ENCODE data around the gene TTLL3. TPM values are rescaled to one million over a fixed set of nuclear protein-coding genes. Genes with fewer than 3 reads are reported as not detected.

TTLL3 gene
- polyA plus RNA-seq, 1 of the 3 experiments (the other 2 are of a cell fraction): 41.6 TPM

- H3K4me2 ChIP-seq: no peak overlapping the region
- no peak overlapping the region for H3K4me3 ChIP-seq (ENCODE audit: low read depth in 2 of 2, low read length in 1 of 2)
- H3K9me2 ChIP-seq: no peaks in the 10 kb centered on the region
- H3K9me3 ChIP-seq: no peaks in the 10 kb centered on the region
- peaks cover 3% of the 10 kb centered on the region for H3F3A ChIP-seq (replicated peaks; ENCODE audit: insufficient read depth)
- ChIA-PET CTCF (interaction anchor here (0.9 kb wide), 1 partner anchor 55 kb away, joined by 3 read pairs; no protein-coding TSS in a partner anchor), POLR2A (interaction anchor here (0.6 kb wide), 2 partner anchors 54 to 485 kb away, joined by 4 read pairs; no protein-coding TSS in a partner anchor)
- H2AFZ ChIP-seq (ENCODE audit: low read depth): no peak overlapping the region
- H3K27ac ChIP-seq (ENCODE audit: low read depth in 2 of 2, low read length in 1 of 2): no peak overlapping the region
- H3K27me3 ChIP-seq (ENCODE audit: insufficient read depth): no peaks in the 10 kb centered on the region
- H3K9ac ChIP-seq: no peak overlapping the region
- H3K36me3 ChIP-seq (replicated peaks in 1 of 2; ENCODE audit: control insufficient read depth in 1 of 2, insufficient read depth in 2 of 2, low read length in 1 of 2): peaks cover 8 to 21% of the 10 kb centered on the region in 2 experiments
- DNase-seq: no peak
- H3K4me1 ChIP-seq (ENCODE audit: control insufficient read depth in 1 of 2, insufficient read depth in 2 of 2, low read depth in 1 of 2, low read length in 1 of 2): peaks cover 5% of the 10 kb centered on the region in 2 experiments; a peak in 2 of 4 replicates
- H4K20me1 ChIP-seq (ENCODE audit: insufficient read depth): no peaks in the 10 kb centered on the region
- H3K79me2 ChIP-seq (ENCODE audit: insufficient read depth): peaks cover 13% of the 10 kb centered on the region; the same call in 1 of the 2 replicates
- 86% methylated on average over 8 of the region's 8 CpGs for WGBS (ENCODE audit: low lambda C conversion rate)
- TF ChIP-seq FOXM1 (IDR thresholded peaks at IDR 0.05; ENCODE audit: low read depth): no peak
- TF ChIP-seq USF1 (IDR thresholded peaks at IDR 0.05; ENCODE audit: borderline replicate concordance, low read depth): no peak
- TF ChIP-seq NRF1 (IDR thresholded peaks at IDR 0.05; ENCODE audit: low read depth, low read length): no peak
- TF ChIP-seq EP300 (IDR thresholded peaks at IDR 0.05; ENCODE audit: borderline replicate concordance in 1 of 2, low read depth in 1 of 2, low read length in 1 of 2): no peak
- no peak for TF ChIP-seq YY1 (IDR thresholded peaks at IDR 0.05; ENCODE audit: low read depth)
- no peak for TF ChIP-seq JUND (IDR thresholded peaks at IDR 0.05)
- TF ChIP-seq FOXJ3 (CRISPR knock-in tag; IDR thresholded peaks at IDR 0.05): no peak
- TF ChIP-seq RAD21 (IDR thresholded peaks at IDR 0.05; ENCODE audit: low read length): no peak
- no peak for TF ChIP-seq ELF1 (IDR thresholded peaks at IDR 0.05)
- no peak for TF ChIP-seq RXRA (IDR thresholded peaks at IDR 0.05; ENCODE audit: borderline replicate concordance, low read depth)
- no peak for TF ChIP-seq MAX (IDR thresholded peaks at IDR 0.05; ENCODE audit: low read depth)
- TF ChIP-seq SIN3A (IDR thresholded peaks at IDR 0.05; ENCODE audit: borderline replicate concordance, low read depth, low read length): no peak
- no peak for TF ChIP-seq IRF3 (IDR thresholded peaks at IDR 0.05; ENCODE audit: low read depth, low read length)
- no peak for TF ChIP-seq MEF2A (IDR thresholded peaks at IDR 0.05; ENCODE audit: borderline replicate concordance, low read depth)
- no peak for TF ChIP-seq TAF1 (IDR thresholded peaks at IDR 0.05; ENCODE audit: borderline replicate concordance, low read depth, low read length)
- no peak for TF ChIP-seq EZH2phosphoT487 (IDR thresholded peaks at IDR 0.05; ENCODE audit: borderline replicate concordance, low read depth)
- no peak for TF ChIP-seq CTCF (IDR thresholded peaks at IDR 0.05)
- no peak for TF ChIP-seq ZBTB33 (IDR thresholded peaks at IDR 0.05; ENCODE audit: borderline replicate concordance, low read depth)
- no peak for TF ChIP-seq RCOR1 (IDR thresholded peaks at IDR 0.05; ENCODE audit: low read length)
- no peak for TF ChIP-seq NFIC (IDR thresholded peaks at IDR 0.05; ENCODE audit: borderline replicate concordance)
Measured at GRCh38 chr3:9841015-9841414, 31.0 kb downstream of the TTLL3 start.
